Activated T-cell treated with anti-CD3 and anti-CD28 coated beads, Interleukin-2, amount 50 U/mL, for 24 hours (primary cell): ENCODE results near the gene LTF.

Experiments used
- DNase-seq: peaks from one replicate; pipeline ENCODE4 v3.0.0-alpha.2; 2020
- H3K27ac Mint-ChIP-seq: 2 replicates; pipeline ENCODE4 v1.8.0; 2020; ENCODE audit warnings: mild to moderate bottlenecking, mixed read lengths
- H3K27me3 Mint-ChIP-seq: 2 replicates; pipeline ENCODE4 v1.8.0; 2020; ENCODE audit warnings: mixed read lengths
- H3K36me3 Mint-ChIP-seq: 2 replicates; pipeline ENCODE4 v1.8.0; 2020; ENCODE audit warnings: low read depth, mixed read lengths
- H3K4me1 Mint-ChIP-seq: 2 replicates; pipeline ENCODE4 v1.8.0; 2020; ENCODE audit warnings: low read depth, mixed read lengths
- H3K4me3 Mint-ChIP-seq: 2 replicates; pipeline ENCODE4 v1.8.0; 2020; ENCODE audit warnings: mild to moderate bottlenecking, moderate library complexity, mixed read lengths
- H3K9me3 Mint-ChIP-seq: 2 replicates; pipeline ENCODE4 v1.8.0; 2020; ENCODE audit warnings: mixed read lengths

The LTF gene

DNA sequence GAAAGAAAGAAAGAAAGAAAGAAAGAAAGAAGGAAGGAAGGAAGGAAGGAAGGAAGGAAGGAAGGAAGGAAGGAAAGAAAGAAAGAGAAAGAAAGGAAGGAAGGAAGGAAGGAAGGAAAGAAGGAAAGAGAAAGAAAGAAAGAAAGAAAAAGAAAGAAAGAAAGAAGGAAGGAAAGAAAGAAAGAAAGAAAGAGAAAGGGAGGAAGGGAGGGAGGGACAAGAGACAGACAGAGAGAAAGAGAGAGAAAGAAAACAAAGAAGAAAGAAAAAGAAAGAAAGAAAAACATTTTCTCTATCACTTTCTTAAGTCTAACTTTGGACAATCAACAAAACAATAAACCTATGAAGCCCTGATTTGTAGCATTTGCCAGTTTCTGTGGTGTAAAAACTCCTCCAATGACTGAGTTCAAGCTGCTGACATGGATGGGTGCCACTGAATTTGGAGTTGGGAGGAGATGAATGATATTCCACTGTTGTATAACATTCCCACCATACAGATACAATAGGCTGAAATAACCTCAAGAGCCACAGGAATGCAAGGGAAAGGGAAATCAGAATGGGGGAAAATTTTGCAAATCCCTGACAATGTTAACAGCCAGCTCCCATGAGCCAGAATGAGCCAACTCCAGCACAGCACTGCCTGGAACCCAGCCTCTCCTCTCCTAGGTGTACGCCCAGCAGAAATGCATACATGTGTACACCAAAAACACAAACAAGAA is 18.1 kb upstream of the LTF start:
- no peak for DNase-seq
- H3K36me3 Mint-ChIP-seq, result no peaks in the 10 kb centered on the region
- H3K27me3 Mint-ChIP-seq, result peaks cover 24% of the 10 kb centered on the region
- no peak overlapping the region for H3K27ac Mint-ChIP-seq
- no peaks in the 10 kb centered on the region for H3K9me3 Mint-ChIP-seq
- H3K4me3 Mint-ChIP-seq, result no peak overlapping the region
- H3K4me1 Mint-ChIP-seq, result no peaks in the 10 kb centered on the region

DNA sequence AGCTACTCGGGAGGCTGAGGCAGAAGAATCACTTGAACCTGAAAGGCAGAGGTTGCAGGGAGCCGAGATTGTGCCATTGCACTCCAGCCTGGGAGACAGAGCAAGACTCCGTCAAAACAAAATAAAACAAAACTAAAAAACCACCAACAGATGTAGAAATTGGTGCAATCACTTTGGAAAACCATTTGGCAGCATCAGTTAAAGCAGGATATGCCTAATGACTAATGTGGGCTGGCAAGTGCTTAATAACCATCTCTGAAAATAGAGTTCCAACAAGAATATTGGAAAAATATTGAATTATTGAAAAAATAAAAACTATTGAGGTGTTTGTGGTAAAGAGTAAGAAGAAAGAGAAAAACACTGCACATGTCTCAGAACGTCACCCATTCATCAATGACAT is 16.9 kb upstream of the LTF start:
- Mint-ChIP-seq H3K4me3 (no peak overlapping the region), H3K9me3 (no peaks in the 10 kb centered on the region), H3K27ac (no peak overlapping the region), H3K27me3 (peaks cover 25% of the 10 kb centered on the region), H3K36me3 (no peaks in the 10 kb centered on the region), H3K4me1 (no peaks in the 10 kb centered on the region)
- no peak for DNase-seq

DNA sequence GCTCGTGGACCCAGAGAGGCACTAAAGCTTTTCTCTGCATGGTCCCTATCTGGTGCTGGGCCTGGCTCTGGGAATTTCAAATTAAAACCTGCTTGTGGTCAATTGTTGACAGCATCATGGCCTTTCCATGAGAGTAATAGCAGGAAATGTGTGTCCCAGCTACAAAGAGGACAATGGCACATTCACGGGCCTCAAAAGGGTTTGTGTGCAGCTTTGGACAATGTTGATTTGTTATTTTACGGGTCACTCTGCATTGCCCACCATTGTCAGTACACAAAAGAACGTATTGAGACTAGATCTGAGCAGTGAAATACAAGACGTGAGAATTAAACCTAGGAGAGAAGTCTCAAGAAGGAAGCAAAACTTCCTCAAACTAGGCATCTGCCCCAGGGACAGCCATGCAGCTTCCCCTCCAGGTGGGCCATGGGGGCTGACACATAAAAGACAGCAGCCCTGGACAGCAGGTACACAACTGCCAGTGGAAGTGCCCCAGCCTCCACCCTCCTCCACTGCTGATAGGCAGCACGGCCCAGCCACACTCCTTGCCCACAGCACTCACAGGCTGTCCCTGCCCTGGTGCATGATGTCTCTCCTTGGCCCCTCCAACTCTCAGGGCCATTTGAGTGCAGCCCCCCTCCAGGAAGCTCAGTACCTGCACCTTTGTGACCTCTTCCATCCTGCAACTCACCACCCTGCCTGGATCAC is 15.9 kb upstream of the LTF start:
- Mint-ChIP-seq H3K4me3 (no peak overlapping the region), H3K9me3 (peaks cover under 1% of the 10 kb centered on the region), H3K4me1 (no peaks in the 10 kb centered on the region), H3K27ac (no peak overlapping the region), H3K27me3 (peaks cover 25% of the 10 kb centered on the region), H3K36me3 (no peaks in the 10 kb centered on the region)
- no peak for DNase-seq

DNA sequence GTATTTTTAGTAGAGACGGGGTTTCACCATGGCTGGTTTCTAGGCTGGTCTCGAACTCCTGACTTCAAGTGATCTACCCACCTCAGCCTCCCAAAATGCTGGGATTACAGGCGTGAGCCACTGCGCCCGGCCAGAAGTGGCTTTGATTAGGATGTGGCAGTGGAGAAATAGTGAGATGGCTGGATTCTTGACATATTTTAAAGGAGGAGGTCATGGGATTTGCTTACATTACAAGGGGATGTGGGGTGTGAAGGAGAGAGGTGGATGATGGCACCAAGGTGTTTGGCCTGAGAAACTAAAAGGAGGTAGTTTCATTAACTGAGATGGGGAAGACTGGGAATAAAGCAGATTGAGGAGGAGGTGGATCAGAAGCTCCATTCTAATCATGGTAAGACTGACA is 15.0 kb upstream of the LTF start:
- peaks cover 9% of the 10 kb centered on the region for H3K9me3 Mint-ChIP-seq
- H3K27me3 Mint-ChIP-seq, result peaks cover 33% of the 10 kb centered on the region
- H3K36me3 Mint-ChIP-seq, result no peaks in the 10 kb centered on the region
- H3K4me3 Mint-ChIP-seq, result no peak overlapping the region
- DNase-seq, result no peak
- H3K4me1 Mint-ChIP-seq, result no peaks in the 10 kb centered on the region
- no peak overlapping the region for H3K27ac Mint-ChIP-seq

DNA sequence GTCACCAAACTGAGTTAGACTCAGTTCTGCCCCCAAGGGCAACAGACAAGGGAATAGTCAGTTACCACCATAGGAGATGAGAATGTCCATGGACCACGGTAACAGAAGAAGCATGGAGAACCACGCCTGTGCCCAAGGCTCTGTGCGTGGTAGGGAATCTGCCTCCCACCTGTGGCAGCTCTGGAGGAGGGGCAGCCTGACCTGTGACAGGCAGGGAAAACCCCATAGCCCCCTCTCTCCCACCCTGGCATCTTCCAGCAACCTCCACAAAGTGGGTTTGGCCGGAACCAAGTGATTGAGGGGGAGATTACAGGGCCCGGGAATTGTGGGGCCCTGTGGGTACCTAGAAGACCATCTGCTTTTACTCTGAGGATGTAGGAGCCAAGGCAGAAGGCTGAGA is 14.3 kb upstream of the LTF start:
- no peak overlapping the region for H3K4me3 Mint-ChIP-seq
- peaks cover 15% of the 10 kb centered on the region for H3K9me3 Mint-ChIP-seq
- no peak overlapping the region for H3K27ac Mint-ChIP-seq
- no peaks in the 10 kb centered on the region for H3K36me3 Mint-ChIP-seq
- H3K4me1 Mint-ChIP-seq, result no peaks in the 10 kb centered on the region
- H3K27me3 Mint-ChIP-seq, result peaks cover 33% of the 10 kb centered on the region
- DNase-seq, result no peak

DNA sequence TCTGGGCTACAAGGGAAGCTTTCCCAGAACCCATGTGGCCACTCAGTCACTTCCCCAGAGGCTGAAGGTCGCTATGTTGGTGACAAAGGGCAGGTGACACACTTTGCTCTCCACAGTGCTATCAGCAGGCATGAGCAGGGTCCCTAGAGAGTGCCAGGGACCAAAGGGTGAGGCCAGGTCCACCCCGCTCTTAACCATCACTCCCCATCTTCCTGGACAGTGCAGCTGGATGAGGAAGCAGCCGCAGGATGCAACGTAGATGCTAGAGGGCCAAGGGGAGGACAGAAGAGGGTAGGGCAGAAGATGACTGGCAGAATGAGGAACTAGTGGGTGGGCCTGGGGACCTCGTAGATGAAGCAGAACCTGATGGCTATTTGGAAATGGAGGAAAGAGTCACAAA is 13.6 kb upstream of the LTF start:
- Mint-ChIP-seq H3K27ac (no peak overlapping the region), H3K4me1 (no peaks in the 10 kb centered on the region), H3K27me3 (peaks cover 36% of the 10 kb centered on the region), H3K4me3 (no peak overlapping the region), H3K9me3 (peaks cover 17% of the 10 kb centered on the region), H3K36me3 (no peaks in the 10 kb centered on the region)
- no peak for DNase-seq

DNA sequence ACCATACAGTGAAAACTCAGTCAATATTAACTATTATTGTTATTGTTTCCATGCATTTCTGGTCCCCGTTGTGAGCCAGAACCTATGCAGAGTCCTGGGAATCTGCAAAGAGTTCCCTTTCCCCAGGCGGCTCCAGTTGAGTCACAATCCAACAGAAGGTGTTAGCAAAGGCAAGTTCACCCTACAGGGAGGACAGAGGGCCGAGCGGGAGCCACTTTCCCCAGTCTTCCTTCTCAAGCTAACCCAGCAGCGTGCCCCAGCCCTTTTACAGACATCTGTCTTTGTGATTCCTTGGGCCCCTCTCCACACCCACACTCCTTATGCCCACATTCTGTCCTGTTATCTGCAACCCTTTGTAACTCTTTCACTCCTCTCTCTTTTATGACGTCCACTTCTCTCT is 13.1 kb upstream of the LTF start:
- Mint-ChIP-seq H3K27me3 (peaks cover 41% of the 10 kb centered on the region), H3K27ac (no peak overlapping the region), H3K9me3 (peaks cover 17% of the 10 kb centered on the region), H3K4me3 (no peak overlapping the region), H3K36me3 (no peaks in the 10 kb centered on the region), H3K4me1 (no peaks in the 10 kb centered on the region)
- DNase-seq, result no peak

DNA sequence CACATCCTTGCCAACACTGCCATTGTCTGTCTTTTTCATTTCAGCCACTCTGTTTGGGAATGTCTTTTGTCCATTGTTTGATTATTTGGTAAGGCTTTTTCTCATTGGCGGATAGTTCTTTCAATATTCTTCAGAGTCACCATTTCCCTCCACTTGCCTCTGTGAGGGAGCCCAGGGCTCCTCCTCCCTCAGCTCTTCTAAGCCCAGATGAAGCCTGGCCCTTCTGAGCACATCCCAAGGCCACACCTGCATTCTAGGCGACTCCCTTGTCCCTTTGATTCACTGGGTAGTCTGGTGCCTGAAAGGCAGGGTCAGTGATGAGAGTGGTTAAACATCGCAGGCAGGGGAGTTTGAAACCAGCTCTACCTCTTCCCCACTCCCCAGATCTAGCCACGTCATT is 12.4 kb upstream of the LTF start:
- Mint-ChIP-seq H3K27me3 (peaks cover 44% of the 10 kb centered on the region), H3K9me3 (peaks cover 17% of the 10 kb centered on the region), H3K4me3 (no peak overlapping the region), H3K36me3 (no peaks in the 10 kb centered on the region), H3K4me1 (no peaks in the 10 kb centered on the region), H3K27ac (no peak overlapping the region)
- DNase-seq, result no peak

DNA sequence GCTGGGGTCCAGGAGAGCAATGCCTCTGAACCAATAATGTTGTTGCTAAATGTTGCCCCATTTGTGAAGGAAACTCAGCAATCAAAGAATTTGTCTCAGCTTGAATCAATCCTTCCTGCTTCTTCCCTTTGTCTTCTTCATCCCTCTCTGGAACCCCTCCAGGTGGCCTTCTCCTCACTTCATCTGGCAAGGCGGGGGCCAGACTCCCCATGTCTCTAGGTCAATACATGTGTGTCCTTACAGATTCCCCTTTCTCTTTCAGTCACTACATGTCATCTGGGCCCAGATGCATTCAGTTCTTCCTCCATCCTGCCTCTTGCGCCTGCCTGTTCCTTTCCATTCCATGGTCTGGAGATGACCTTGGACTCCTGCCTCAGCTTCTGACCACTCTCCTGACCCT is 8.0 kb upstream of the LTF start:
- peaks cover 17% of the 10 kb centered on the region for H3K9me3 Mint-ChIP-seq
- no peaks in the 10 kb centered on the region for H3K4me1 Mint-ChIP-seq
- H3K4me3 Mint-ChIP-seq, result no peak overlapping the region
- H3K27ac Mint-ChIP-seq, result no peak overlapping the region
- peaks cover 30% of the 10 kb centered on the region for H3K27me3 Mint-ChIP-seq
- no peak for DNase-seq
- no peaks in the 10 kb centered on the region for H3K36me3 Mint-ChIP-seq

DNA sequence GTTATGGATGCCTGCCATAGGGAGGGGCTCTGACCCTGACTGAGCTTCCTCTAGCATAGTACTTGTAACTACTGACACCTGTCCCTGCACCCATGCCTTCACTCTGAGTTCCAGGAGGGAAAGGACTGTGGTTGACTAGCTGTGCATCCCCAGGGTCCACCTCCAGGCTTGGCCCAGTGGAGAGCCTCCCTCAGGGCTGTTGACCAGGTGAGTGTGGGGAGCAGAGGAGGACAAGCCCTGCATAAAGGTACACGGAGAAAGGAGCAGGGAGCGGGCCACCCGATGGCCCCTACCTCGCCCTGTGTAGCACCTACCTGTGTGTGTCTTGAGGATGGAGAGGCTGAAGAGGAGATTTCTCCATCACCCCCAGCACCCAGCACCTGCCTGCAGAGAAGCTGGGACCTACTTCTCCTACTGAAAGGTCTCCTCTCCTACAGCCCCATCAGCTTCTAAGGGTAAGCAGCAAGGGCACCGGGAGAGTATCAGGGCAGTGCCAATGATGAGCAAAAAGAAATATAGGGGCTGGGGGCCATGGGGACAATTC is 6.7 kb upstream of the LTF start:
- peaks cover 17% of the 10 kb centered on the region for H3K9me3 Mint-ChIP-seq
- H3K36me3 Mint-ChIP-seq, result no peaks in the 10 kb centered on the region
- peaks cover 31% of the 10 kb centered on the region for H3K27me3 Mint-ChIP-seq
- no peak for DNase-seq
- H3K4me3 Mint-ChIP-seq, result no peak overlapping the region
- no peaks in the 10 kb centered on the region for H3K4me1 Mint-ChIP-seq
- no peak overlapping the region for H3K27ac Mint-ChIP-seq

DNA sequence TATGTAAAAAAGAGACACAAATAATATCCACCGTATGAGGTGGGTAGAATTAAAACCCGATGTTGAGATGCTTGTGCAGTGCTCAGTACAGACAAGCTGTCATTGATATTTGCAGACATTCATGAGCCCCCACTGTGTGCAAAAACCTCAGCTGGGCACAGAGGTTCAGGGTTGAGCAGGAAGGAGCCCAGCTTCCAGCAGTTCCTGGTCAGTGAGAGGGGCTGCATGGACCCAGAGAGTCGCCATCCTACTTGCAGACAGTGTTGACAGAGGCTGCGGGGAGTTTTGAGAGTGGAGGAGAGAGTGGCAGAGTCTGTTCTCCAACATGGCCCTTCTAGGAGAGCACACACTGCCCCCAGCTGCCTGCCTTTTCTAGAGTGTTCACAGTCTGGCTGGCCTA is 6.1 kb upstream of the LTF start:
- H3K27me3 Mint-ChIP-seq, result peaks cover 38% of the 10 kb centered on the region
- H3K36me3 Mint-ChIP-seq, result no peaks in the 10 kb centered on the region
- H3K9me3 Mint-ChIP-seq, result peaks cover 17% of the 10 kb centered on the region
- H3K4me3 Mint-ChIP-seq, result no peak overlapping the region
- no peak for DNase-seq
- H3K27ac Mint-ChIP-seq, result no peak overlapping the region
- no peaks in the 10 kb centered on the region for H3K4me1 Mint-ChIP-seq

DNA sequence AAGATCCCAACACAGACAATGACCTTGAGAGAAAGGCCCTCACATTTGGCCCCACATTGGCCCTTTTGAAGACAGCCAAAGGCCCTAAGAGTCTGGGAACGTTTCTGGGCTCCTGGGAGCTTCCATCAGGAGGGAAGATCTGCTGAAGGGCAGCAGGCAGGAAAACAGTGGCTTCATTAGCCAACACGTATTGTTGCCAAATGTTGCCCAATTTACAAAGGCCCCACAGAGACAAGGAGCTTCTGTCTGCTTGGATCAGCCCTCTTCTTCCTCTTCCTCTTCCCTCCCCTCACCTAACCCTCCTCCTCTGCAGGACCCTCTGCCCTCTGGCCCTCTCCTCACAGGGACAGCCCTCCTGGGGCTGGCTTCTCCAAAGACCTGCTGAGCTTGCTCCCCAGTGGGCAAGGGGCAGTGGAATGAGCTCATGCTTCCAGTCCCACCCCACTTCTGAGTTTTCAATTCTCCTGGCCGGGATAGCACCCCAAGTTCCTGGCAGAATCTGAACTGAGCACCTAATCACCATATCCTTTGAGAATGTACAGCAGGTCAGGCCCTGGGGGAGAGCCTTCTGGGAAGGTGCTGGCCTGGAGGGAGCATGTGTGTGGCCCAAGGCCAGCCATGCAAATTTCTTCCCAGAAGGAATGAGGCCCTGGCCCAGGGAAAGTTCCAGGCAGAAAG is 5.1 kb upstream of the LTF start:
- Mint-ChIP-seq H3K36me3 (no peaks in the 10 kb centered on the region), H3K27ac (no peak overlapping the region), H3K4me3 (no peak overlapping the region), H3K4me1 (no peaks in the 10 kb centered on the region), H3K27me3 (peaks cover 41% of the 10 kb centered on the region), H3K9me3 (peaks cover 9% of the 10 kb centered on the region)
- no peak for DNase-seq

DNA sequence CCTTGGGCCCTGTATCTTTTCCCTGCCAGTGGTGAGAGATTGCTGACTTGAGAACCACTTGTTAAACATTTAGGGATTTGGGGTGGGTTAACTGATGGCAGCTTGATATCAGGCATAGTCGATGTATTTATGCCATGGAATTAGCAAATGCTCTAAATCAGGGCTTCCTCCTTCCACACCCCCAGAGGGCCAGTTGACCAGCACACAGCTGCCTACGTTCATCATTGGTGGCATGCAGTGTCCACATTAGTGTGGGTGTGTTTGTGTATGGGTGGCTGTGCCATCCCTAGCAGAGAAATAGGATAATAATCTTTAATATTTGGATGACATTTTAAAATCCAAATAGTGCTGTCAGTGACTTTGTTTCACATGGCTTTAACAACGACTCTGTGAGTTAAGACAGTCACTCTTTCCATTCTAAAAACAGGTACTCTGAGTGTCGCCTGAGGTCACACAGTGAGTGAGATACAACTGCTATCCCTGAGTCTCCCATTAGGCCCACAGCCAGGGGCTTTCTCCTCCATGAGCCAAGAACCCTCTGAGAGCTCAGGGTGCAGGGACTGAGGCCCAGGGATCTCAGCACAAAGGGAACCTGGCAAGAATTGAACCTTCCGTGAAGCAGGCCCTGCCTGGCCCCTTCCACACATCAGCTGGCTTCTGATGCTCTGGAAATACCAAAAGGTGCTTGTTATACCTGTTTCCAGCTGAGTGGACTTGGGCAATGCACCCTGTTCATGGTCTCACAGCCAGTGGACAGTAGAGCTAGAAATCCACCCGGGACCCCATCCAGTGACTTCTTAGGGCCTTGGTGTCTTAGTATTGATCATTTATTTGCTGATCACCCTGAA is 4.3 kb upstream of the LTF start:
- Mint-ChIP-seq H3K27ac (no peak overlapping the region), H3K36me3 (no peaks in the 10 kb centered on the region), H3K9me3 (peaks cover 2% of the 10 kb centered on the region), H3K27me3 (peaks cover 46% of the 10 kb centered on the region), H3K4me3 (no peak overlapping the region), H3K4me1 (no peaks in the 10 kb centered on the region)
- DNase-seq, result no peak

DNA sequence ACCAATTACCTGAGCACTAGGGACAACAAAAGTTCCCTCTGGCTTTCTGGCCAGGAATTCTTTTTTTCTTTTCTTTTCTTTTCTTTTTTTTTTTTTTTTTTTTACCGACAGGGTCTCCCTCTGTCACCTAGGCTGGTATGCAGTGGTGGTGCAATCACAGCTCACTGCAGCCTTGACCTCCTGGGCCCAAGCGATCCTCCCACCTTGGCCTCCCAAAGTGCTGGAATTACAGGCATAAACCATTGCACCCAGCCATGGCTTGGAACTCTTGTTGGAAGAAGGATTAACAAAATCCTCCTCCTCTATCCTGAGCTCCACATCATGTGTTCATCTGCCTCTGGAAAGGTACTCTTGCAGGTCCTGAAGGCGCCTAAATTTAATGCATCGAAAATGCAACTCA is 2.9 kb upstream of the LTF start:
- Mint-ChIP-seq H3K27ac (no peak overlapping the region), H3K4me1 (no peaks in the 10 kb centered on the region), H3K36me3 (no peaks in the 10 kb centered on the region), H3K4me3 (no peak overlapping the region), H3K9me3 (no peaks in the 10 kb centered on the region), H3K27me3 (peaks cover 51% of the 10 kb centered on the region)
- no peak for DNase-seq
